ENCODE data around the gene FAM120A. TPM values are rescaled to one million over a fixed set of nuclear protein-coding genes. Genes with fewer than 3 reads are reported as not detected.
A peak's percentile ranks its signal among the peaks of the same experiment; 100 is the strongest.

FAM120A gene
- total RNA-seq, 1 experiment from 2014 or later, result 70.5 TPM

GRCh38 chr9:93496285-93496684 is 44.8 kb downstream of the FAM120A start:
- no peak for TF ChIP-seq SIN3A (IDR thresholded peaks at IDR 0.05; ENCODE audit: borderline replicate concordance, insufficient read depth, low read depth, low read length)
- no peak for TF ChIP-seq CTCF (IDR thresholded peaks at IDR 0.05)
- TF ChIP-seq REST (IDR thresholded peaks at IDR 0.05; ENCODE audit: insufficient read depth in 1 of 2, low read depth in 2 of 2, low read length in 1 of 2), result no peak
- no peak for TF ChIP-seq POLR2AphosphoS5 (IDR thresholded peaks at IDR 0.05; ENCODE audit: low read depth, low read length)
- TF ChIP-seq TCF7L2 (IDR thresholded peaks at IDR 0.05; ENCODE audit: low read depth, low read length), result no peak
- no peak overlapping the region for H3K4me3 ChIP-seq (ENCODE audit: low read depth in 2 of 2, low read length in 2 of 2)
- ATAC-seq, result no peak
- in situ Hi-C loops (cut with HindIII; ENCODE audit: low pct_unique_long_range_greater_than_20kb, low sequenced_read_pairs) (no loop called here), intact Hi-C loops (cut with micrococcal nuclease; ENCODE audit: unreplicated experiment) (no loop called here)
- no peaks in the 10 kb centered on the region for H3K4me1 ChIP-seq (ENCODE audit: control insufficient read depth, insufficient read depth, low read length)
- peaks cover 4% of the 10 kb centered on the region for H3K36me3 ChIP-seq (ENCODE audit: control insufficient read depth, insufficient read depth, low read length)
- no TSS peak for BruUV-seq (replicated peaks)
- no peaks in the 10 kb centered on the region for H3K27me3 ChIP-seq (ENCODE audit: control insufficient read depth, insufficient read depth, low read length)
- POLR2A ChIA-PET, result no interaction called here
- H3K27ac ChIP-seq (ENCODE audit: low read length), result no peak overlapping the region
- CTCF ChIA-PET, result no interaction called here
- DNase-seq (ENCODE audit: low read depth, low spot score), result no peak
- H3K9me3 ChIP-seq (ENCODE audit: control insufficient read depth, insufficient read depth, low read depth, low read length), result no peaks in the 10 kb centered on the region

- TF ChIP-seq SIN3A (IDR thresholded peaks at IDR 0.05; ENCODE audit: borderline replicate concordance, insufficient read depth, low read depth, low read length), result no peak
- Histone ChIP-seq H3K9me3 (ENCODE audit: control insufficient read depth, insufficient read depth, low read depth, low read length) (no peaks in the 10 kb centered on the region), H3K27ac (ENCODE audit: low read length) (no peak overlapping the region), H3K4me1 (ENCODE audit: control insufficient read depth, insufficient read depth, low read length) (no peaks in the 10 kb centered on the region), H3K4me3 (ENCODE audit: low read depth in 2 of 2, low read length in 2 of 2) (no peak overlapping the region), H3K27me3 (ENCODE audit: control insufficient read depth, insufficient read depth, low read length) (no peaks in the 10 kb centered on the region), H3K36me3 (ENCODE audit: control insufficient read depth, insufficient read depth, low read length) (peaks cover 4% of the 10 kb centered on the region)
- no peak for ATAC-seq
- in situ Hi-C loops (cut with HindIII; ENCODE audit: low pct_unique_long_range_greater_than_20kb, low sequenced_read_pairs), result no loop called here
- CTCF ChIA-PET, result no interaction called here
- no peak for DNase-seq (ENCODE audit: low read depth, low spot score)
- POLR2A ChIA-PET, result no interaction called here
- no TSS peak for BruUV-seq (replicated peaks)
- intact Hi-C loops (cut with micrococcal nuclease; ENCODE audit: unreplicated experiment), result no loop called here
Observed at GRCh38 chr9:93500571-93501298, 49.2 kb downstream of the FAM120A start.

- no peaks in the 10 kb centered on the region for H3K27me3 ChIP-seq (ENCODE audit: control insufficient read depth, insufficient read depth, low read length)
- no peaks in the 10 kb centered on the region for H3K4me1 ChIP-seq (ENCODE audit: control insufficient read depth, insufficient read depth, low read length)
- no TSS peak for BruUV-seq (replicated peaks)
- TF ChIP-seq POLR2AphosphoS5 (IDR thresholded peaks at IDR 0.05; ENCODE audit: low read depth, low read length) (no peak), SIN3A (IDR thresholded peaks at IDR 0.05; ENCODE audit: borderline replicate concordance, insufficient read depth, low read depth, low read length) (no peak), REST (IDR thresholded peaks at IDR 0.05; ENCODE audit: insufficient read depth in 1 of 2, low read depth in 2 of 2, low read length in 1 of 2) (no peak), TCF7L2 (IDR thresholded peaks at IDR 0.05; ENCODE audit: low read depth, low read length) (no peak), CTCF (IDR thresholded peaks at IDR 0.05) (no peak)
- no peak for DNase-seq (ENCODE audit: low read depth, low spot score)
- no peak overlapping the region for H3K27ac ChIP-seq (ENCODE audit: low read length)
- POLR2A ChIA-PET, result no interaction called here
- in situ Hi-C loops (cut with HindIII; ENCODE audit: low pct_unique_long_range_greater_than_20kb, low sequenced_read_pairs) (no loop called here), intact Hi-C loops (cut with micrococcal nuclease; ENCODE audit: unreplicated experiment) (no loop called here)
- CTCF ChIA-PET, result no interaction called here
- no peak for ATAC-seq
- no peaks in the 10 kb centered on the region for H3K9me3 ChIP-seq (ENCODE audit: control insufficient read depth, insufficient read depth, low read depth, low read length)
- peaks cover 4% of the 10 kb centered on the region for H3K36me3 ChIP-seq (ENCODE audit: control insufficient read depth, insufficient read depth, low read length)
- peak overlapping the region in 1 of 2 experiments; percentile 24; a peak in 2 of 4 replicates for H3K4me3 ChIP-seq (ENCODE audit: low read depth in 2 of 2, low read length in 2 of 2)
Observed at GRCh38 chr9:93501406-93501805, 49.9 kb downstream of the FAM120A start.
